H9 (cell line): ENCODE measurements around the gene ANKRD13B. TPM values are rescaled to one million over a fixed set of nuclear protein-coding genes. Genes with fewer than 3 reads are reported as not detected.

ENCODE experiments used
- DNase-seq: peaks from one replicate; pipeline ENCODE4 v3.0.0-alpha.2; 2017
- H2AFZ ChIP-seq: one replicate; pipeline ENCODE4 v1.6.1; 2013; ENCODE audit warnings: mild to moderate bottlenecking, low read length, control low read depth, moderate library complexity
- H2AK5ac ChIP-seq: 2 replicates; pipeline ENCODE4 v1.6.1; 2013; ENCODE audit warnings: low read length, control low read depth, mixed read lengths; ENCODE audit not compliant: insufficient read length
- H2BK120ac ChIP-seq: one replicate; pipeline ENCODE4 v1.6.1; 2013; ENCODE audit warnings: low read depth, mild to moderate bottlenecking, low read length, control low read depth, inconsistent platforms; ENCODE audit not compliant: poor library complexity, severe bottlenecking
- H2BK12ac ChIP-seq: 2 replicates; pipeline ENCODE4 v1.6.1; 2013; ENCODE audit warnings: low read length, control low read depth, mixed read lengths, low read depth; ENCODE audit not compliant: insufficient read length
- H2BK15ac ChIP-seq: 2 replicates; pipeline ENCODE4 v1.6.1; 2013; ENCODE audit warnings: low read depth, low read length, control low read depth
- H2BK20ac ChIP-seq: one replicate; pipeline ENCODE4 v1.6.1; 2013; ENCODE audit warnings: low read depth, mild to moderate bottlenecking, low read length, control low read depth, inconsistent platforms; ENCODE audit not compliant: poor library complexity, severe bottlenecking
- H2BK5ac ChIP-seq: 2 replicates; pipeline ENCODE4 v1.6.1; 2013; ENCODE audit warnings: low read length, control low read depth, mixed read lengths; ENCODE audit not compliant: insufficient read length
- H3K14ac ChIP-seq: 2 replicates; pipeline ENCODE4 v1.6.1; 2013; ENCODE audit warnings: low read length, control low read depth; ENCODE audit not compliant: insufficient read depth
- H3K18ac ChIP-seq: 2 replicates; pipeline ENCODE4 v1.6.1; 2013; ENCODE audit warnings: low read depth, mild to moderate bottlenecking, mixed read lengths, low read length, control low read depth; ENCODE audit not compliant: insufficient read length
- H3K23ac ChIP-seq: 2 replicates; pipeline ENCODE4 v1.6.1; 2013; ENCODE audit warnings: low read length, control low read depth, mixed read lengths, low read depth; ENCODE audit not compliant: insufficient read length
- H3K23me2 ChIP-seq: 2 replicates; pipeline ENCODE4 v1.6.1; 2013; ENCODE audit warnings: low read depth, mild to moderate bottlenecking, mixed read lengths, low read length, control low read depth; ENCODE audit not compliant: insufficient read length, poor library complexity, severe bottlenecking
- H3K27ac ChIP-seq: 2 replicates; pipeline ENCODE4 v1.5.1; 2013; ENCODE audit warnings: low read length, control low read depth, mixed read lengths, low read depth; ENCODE audit not compliant: insufficient read length
- H3K27me3 ChIP-seq: 2 replicates; pipeline ENCODE4 v1.6.1; 2013; ENCODE audit warnings: low read length, control low read depth, inconsistent platforms; ENCODE audit not compliant: insufficient read depth
- H3K4ac ChIP-seq: 2 replicates; pipeline ENCODE4 v1.6.1; 2013; ENCODE audit warnings: low read depth, mild to moderate bottlenecking, control low read depth, inconsistent platforms, low read length, moderate library complexity
- H3K4me1 ChIP-seq: 2 replicates; pipeline ENCODE4 v1.6.1; 2013; ENCODE audit warnings: low read length, control low read depth, inconsistent platforms; ENCODE audit not compliant: insufficient read depth
- H3K4me2 ChIP-seq: 2 replicates; pipeline ENCODE4 v1.6.1; 2013; ENCODE audit warnings: low read length, control low read depth, mixed read lengths; ENCODE audit not compliant: insufficient read length, insufficient read depth
- H3K56ac ChIP-seq: 2 replicates; pipeline ENCODE4 v1.6.1; 2013; ENCODE audit warnings: low read depth, mild to moderate bottlenecking, mixed read lengths, low read length, control low read depth; ENCODE audit not compliant: insufficient read length
- H3K79me1 ChIP-seq: 2 replicates; pipeline ENCODE4 v1.6.1; 2013; ENCODE audit warnings: low read depth, mild to moderate bottlenecking, moderate library complexity, low read length, control low read depth, inconsistent platforms; ENCODE audit not compliant: insufficient read depth, poor library complexity, severe bottlenecking
- H3K79me2 ChIP-seq: 2 replicates; pipeline ENCODE4 v1.6.1; 2013; ENCODE audit warnings: low read length, control low read depth, inconsistent platforms; ENCODE audit not compliant: insufficient read depth
- H3K9ac ChIP-seq: 2 replicates; pipeline ENCODE4 v1.6.1; 2013; ENCODE audit warnings: low read length, control low read depth, mixed read lengths; ENCODE audit not compliant: insufficient read length; ENCODE audit errors: extremely low read depth
- H3K9me3 ChIP-seq: one replicate; pipeline ENCODE4 v1.6.1; 2013; ENCODE audit warnings: low read depth, low read length, inconsistent platforms; ENCODE audit not compliant: control insufficient read depth
- H3T11ph ChIP-seq: one replicate; pipeline ENCODE4 v1.6.1; 2013; ENCODE audit warnings: mild to moderate bottlenecking, low read length, control low read depth, inconsistent platforms
- H4K20me1 ChIP-seq: one replicate; pipeline ENCODE4 v1.6.1; 2013; ENCODE audit not compliant: control insufficient read depth, insufficient read length, insufficient read depth
- H4K5ac ChIP-seq: 2 replicates; pipeline ENCODE4 v1.6.1; 2013; ENCODE audit warnings: low read depth, mild to moderate bottlenecking, mixed read lengths, low read length, control low read depth; ENCODE audit not compliant: insufficient read length
- H4K8ac ChIP-seq: replicated peaks from 2 replicates; pipeline ENCODE4 v1.6.1; 2013; ENCODE audit warnings: low read length, control low read depth, mixed read lengths, low read depth; ENCODE audit not compliant: insufficient read length
- H4K91ac ChIP-seq: 2 replicates; pipeline ENCODE4 v1.6.1; 2013; ENCODE audit warnings: low read depth, mild to moderate bottlenecking, moderate library complexity, mixed read lengths, low read length, control low read depth; ENCODE audit not compliant: insufficient read length
- H3K27ac Mint-ChIP-seq, 3 experiments: 2 replicates in 2 of 3; 3 replicates in 1 of 3; pipeline ENCODE4 v1.8.0; 2020 to 2021; ENCODE audit warnings: mixed read lengths in 3 of 3, mild to moderate bottlenecking in 1 of 3, moderate library complexity in 1 of 3
- H3K27me3 Mint-ChIP-seq: 2 replicates; pipeline ENCODE4 v1.8.0; 2021; ENCODE audit warnings: low read depth, mild to moderate bottlenecking, moderate library complexity, mixed read lengths
- H3K36me3 Mint-ChIP-seq, 3 experiments: 2 replicates in 2 of 3; 3 replicates in 1 of 3; pipeline ENCODE4 v1.8.0; 2020 to 2021; ENCODE audit warnings: low read depth in 3 of 3, mixed read lengths in 3 of 3; ENCODE audit not compliant: insufficient read depth in 1 of 3
- H3K4me1 Mint-ChIP-seq, 2 experiments: 2 replicates each; pipeline ENCODE4 v1.8.0; 2020; ENCODE audit warnings: mixed read lengths in 2 of 2
- H3K4me3 Mint-ChIP-seq, 2 experiments: 2 replicates in 1 of 2; 3 replicates in 1 of 2; pipeline ENCODE4 v1.8.0; 2020 to 2021; ENCODE audit warnings: mild to moderate bottlenecking in 2 of 2, mixed read lengths in 2 of 2, moderate library complexity in 1 of 2
- H3K9me3 Mint-ChIP-seq, 2 experiments: 2 replicates in 1 of 2; 3 replicates in 1 of 2; pipeline ENCODE4 v1.8.0; 2020; ENCODE audit warnings: mild to moderate bottlenecking in 2 of 2, mixed read lengths in 2 of 2, moderate library complexity in 1 of 2
- WGBS: extraction: QIAGEN DNeasy Blood & Tissue Kit; methylation state at CpG from one replicate; pipeline ENCODE4 v1.1.7; 2013; ENCODE audit warnings: missing lambda C conversion rate, low lambda C conversion rate, mixed read lengths; ENCODE audit not compliant: insufficient read length; ENCODE audit errors: extremely low coverage; 5-methylcytosine and 5-hydroxymethylcytosine counted together
- total RNA-seq: library from RNA; stranded (reverse); gene quantifications from 2 replicates; pipeline ENCODE4 v1.2.1, GENCODE V29; 2021
- TF ChIP-seq, protein P1 (sequence below): fragments of 200-600 bp; sonication (generic); conservative IDR thresholded peaks from 3 replicates; pipeline ENCODE4 v1.8.0; 2021; ENCODE audit warnings: antibody characterized with exemption, mild to moderate bottlenecking

The ANKRD13B gene
- total RNA-seq, 1 experiment from 2014 or later = 24.2 TPM

DNA sequence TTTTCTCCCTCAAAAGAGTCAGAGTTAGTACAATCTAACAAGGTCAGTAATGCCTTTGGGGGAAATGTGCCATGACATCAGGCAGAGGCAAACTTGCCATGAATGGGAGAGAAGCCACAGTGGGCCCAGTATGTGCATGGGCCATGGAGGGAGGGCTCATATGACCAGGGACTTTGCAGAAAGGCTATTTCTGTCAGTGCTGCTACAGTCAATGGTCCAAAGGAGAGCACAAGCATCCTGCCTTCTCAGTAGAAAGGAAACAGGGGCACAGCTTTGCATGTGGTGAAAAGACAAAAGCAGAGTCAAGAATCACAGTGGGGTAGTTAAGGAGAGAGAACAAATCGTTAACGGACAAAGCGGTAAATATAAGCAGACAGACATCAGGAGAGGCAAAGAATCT is 41.0 kb downstream of the ANKRD13B start:
- H3K36me3 Mint-ChIP-seq = peaks cover 13 to 19% (median 17%) of the 10 kb centered on the region in 3 experiments
- no peak overlapping the region for H3K27ac Mint-ChIP-seq
- H2BK120ac ChIP-seq = no peak overlapping the region
- H3K4me1 Mint-ChIP-seq = peaks cover 8 to 10% of the 10 kb centered on the region in 2 experiments
- H3T11ph ChIP-seq = no peak overlapping the region
- no peak overlapping the region for H3K9ac ChIP-seq
- H2BK12ac ChIP-seq = no peak overlapping the region
- no peaks in the 10 kb centered on the region for H3K4me1 ChIP-seq
- H4K8ac ChIP-seq = no peak overlapping the region
- H3K27ac ChIP-seq = no peak overlapping the region
- no peaks in the 10 kb centered on the region for H3K9me3 ChIP-seq
- H2AFZ ChIP-seq = no peak overlapping the region
- H3K27me3 ChIP-seq = no peaks in the 10 kb centered on the region
- H3K4me2 ChIP-seq = no peak overlapping the region
- no peaks in the 10 kb centered on the region for H3K79me2 ChIP-seq
- no peaks in the 10 kb centered on the region for H3K9me3 Mint-ChIP-seq
- no peaks in the 10 kb centered on the region for H3K27me3 Mint-ChIP-seq
- no peak overlapping the region for H3K18ac ChIP-seq
- no peak overlapping the region for H2BK20ac ChIP-seq
- H4K20me1 ChIP-seq = no peaks in the 10 kb centered on the region
- no peak overlapping the region for H3K4ac ChIP-seq
- H2BK15ac ChIP-seq = no peak overlapping the region
- no peak overlapping the region for H2BK5ac ChIP-seq
- WGBS = no CpG with 5 or more reads among the region's 3 CpGs
- no peak overlapping the region for H3K14ac ChIP-seq
- no peaks in the 10 kb centered on the region for H3K23me2 ChIP-seq
- H4K91ac ChIP-seq = no peak overlapping the region
- no peak overlapping the region for H4K5ac ChIP-seq
- no peak overlapping the region for H2AK5ac ChIP-seq
- H3K56ac ChIP-seq = no peak overlapping the region
- H3K23ac ChIP-seq = no peak overlapping the region
- DNase-seq = no peak
- TF ChIP-seq, protein P1, sequence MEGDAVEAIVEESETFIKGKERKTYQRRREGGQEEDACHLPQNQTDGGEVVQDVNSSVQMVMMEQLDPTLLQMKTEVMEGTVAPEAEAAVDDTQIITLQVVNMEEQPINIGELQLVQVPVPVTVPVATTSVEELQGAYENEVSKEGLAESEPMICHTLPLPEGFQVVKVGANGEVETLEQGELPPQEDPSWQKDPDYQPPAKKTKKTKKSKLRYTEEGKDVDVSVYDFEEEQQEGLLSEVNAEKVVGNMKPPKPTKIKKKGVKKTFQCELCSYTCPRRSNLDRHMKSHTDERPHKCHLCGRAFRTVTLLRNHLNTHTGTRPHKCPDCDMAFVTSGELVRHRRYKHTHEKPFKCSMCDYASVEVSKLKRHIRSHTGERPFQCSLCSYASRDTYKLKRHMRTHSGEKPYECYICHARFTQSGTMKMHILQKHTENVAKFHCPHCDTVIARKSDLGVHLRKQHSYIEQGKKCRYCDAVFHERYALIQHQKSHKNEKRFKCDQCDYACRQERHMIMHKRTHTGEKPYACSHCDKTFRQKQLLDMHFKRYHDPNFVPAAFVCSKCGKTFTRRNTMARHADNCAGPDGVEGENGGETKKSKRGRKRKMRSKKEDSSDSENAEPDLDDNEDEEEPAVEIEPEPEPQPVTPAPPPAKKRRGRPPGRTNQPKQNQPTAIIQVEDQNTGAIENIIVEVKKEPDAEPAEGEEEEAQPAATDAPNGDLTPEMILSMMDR = no peak
- H3K79me1 ChIP-seq = no peaks in the 10 kb centered on the region
- H3K4me3 Mint-ChIP-seq = no peak overlapping the region
